ENCODE results near the gene RUVBL1.

Gene RUVBL1

GRCh38 chr3:128072454-128073184 is 51.0 kb downstream of the RUVBL1 start:
- no peak overlapping the region for H3K4me3 ChIP-seq (ENCODE audit: low read depth, low read length)
- no peaks in the 10 kb centered on the region for H3K27me3 ChIP-seq (replicated peaks)
- no peak for TF ChIP-seq CTCF (IDR thresholded peaks at IDR 0.05; ENCODE audit: low read depth, low read length, missing control alignments)
- no peak for DNase-seq
- H3K27ac ChIP-seq, result no peak overlapping the region
- peaks cover 52% of the 10 kb centered on the region for H3K36me3 ChIP-seq (replicated peaks)
- in situ Hi-C loops (cut with HindIII; ENCODE audit: low pct_ligation_motif_present, low sequenced_read_pairs), result no loop called here

DNA sequence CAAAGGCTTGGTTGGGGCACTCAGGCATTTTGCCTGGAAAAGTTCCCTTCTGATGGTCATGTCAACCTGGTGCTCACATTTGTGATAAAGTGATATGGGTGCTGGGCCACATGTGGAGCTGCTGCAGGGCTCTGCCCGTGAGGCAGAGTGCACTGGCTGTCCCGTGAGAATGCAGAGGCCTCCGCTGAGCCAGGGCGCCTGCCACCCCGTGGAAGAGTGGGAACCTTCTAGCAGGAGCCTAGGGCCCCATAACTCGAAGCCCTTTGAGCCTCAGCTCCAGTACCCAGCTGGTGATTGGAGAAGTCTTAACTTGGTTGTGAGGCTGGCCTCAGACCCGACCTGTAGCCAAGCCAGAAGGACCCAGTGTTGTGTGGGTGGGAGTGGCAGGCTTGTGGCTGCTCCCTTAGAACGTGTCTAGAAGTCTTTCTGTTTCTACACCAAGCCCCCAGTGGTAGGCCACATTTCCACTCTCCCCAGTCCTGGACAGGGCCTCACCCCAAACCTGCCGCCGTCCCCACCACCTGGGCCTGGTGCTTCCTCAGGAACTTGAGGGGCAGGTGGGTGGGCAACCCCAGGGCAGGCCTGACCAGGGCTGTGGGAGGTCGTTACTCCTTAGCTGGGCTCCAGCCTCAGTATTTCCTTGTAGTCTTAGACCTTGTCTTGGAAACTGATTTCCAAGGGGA is 51.7 kb downstream of the RUVBL1 start:
- no peak overlapping the region for H3K27ac ChIP-seq
- no peak for TF ChIP-seq CTCF (IDR thresholded peaks at IDR 0.05; ENCODE audit: low read depth, low read length, missing control alignments)
- in situ Hi-C loops (cut with HindIII; ENCODE audit: low pct_ligation_motif_present, low sequenced_read_pairs), result no loop called here
- H3K4me3 ChIP-seq (ENCODE audit: low read depth, low read length), result no peak overlapping the region
- H3K27me3 ChIP-seq (replicated peaks), result no peaks in the 10 kb centered on the region
- no peak for DNase-seq
- H3K36me3 ChIP-seq (replicated peaks), result peaks cover 59% of the 10 kb centered on the region

DNA sequence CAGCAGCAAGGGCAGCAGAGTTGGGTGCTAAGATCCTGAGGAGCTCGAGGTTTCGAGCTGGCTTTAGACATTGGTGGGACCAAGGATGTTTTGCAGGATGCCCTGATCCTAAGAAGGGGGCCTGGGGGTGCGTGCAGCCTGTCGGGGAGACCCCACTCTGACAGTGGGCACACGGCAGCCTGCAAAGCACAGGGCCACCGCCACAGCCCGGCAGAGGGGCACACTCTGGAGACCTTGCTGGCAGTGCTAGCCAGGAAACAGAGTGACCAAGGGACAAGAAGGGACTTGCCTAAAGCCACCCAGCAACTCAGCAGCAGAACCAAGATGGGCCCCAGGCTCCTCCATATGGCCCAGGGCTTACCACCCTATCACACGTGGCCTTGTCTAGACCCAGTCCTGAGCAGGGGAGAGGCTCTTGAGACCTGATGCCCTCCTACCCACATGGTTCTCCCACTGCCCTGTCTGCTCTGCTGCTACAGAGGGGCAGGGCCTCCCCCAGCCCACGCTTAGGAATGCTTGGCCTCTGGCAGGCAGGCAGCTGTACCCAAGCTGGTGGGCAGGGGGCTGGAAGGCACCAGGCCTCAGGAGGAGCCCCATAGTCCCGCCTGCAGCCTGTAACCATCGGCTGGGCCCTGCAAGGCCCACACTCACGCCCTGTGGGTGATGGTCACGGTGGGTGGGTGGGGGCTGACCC is 52.6 kb downstream of the RUVBL1 start:
- H3K36me3 ChIP-seq (replicated peaks), result peaks cover 67% of the 10 kb centered on the region
- no peak for TF ChIP-seq CTCF (IDR thresholded peaks at IDR 0.05; ENCODE audit: low read depth, low read length, missing control alignments)
- no peaks in the 10 kb centered on the region for H3K27me3 ChIP-seq (replicated peaks)
- in situ Hi-C loops (cut with HindIII; ENCODE audit: low pct_ligation_motif_present, low sequenced_read_pairs), result no loop called here
- H3K27ac ChIP-seq, result no peak overlapping the region
- H3K4me3 ChIP-seq (ENCODE audit: low read depth, low read length), result no peak overlapping the region
- no peak for DNase-seq

GRCh38 chr3:128069271-128069670 is 54.3 kb downstream of the RUVBL1 start:
- no peak overlapping the region for H3K4me3 ChIP-seq (ENCODE audit: low read depth, low read length)
- no peak overlapping the region for H3K27ac ChIP-seq
- no peaks in the 10 kb centered on the region for H3K27me3 ChIP-seq (replicated peaks)
- no peak for DNase-seq
- no peak for TF ChIP-seq CTCF (IDR thresholded peaks at IDR 0.05; ENCODE audit: low read depth, low read length, missing control alignments)
- peaks cover 83% of the 10 kb centered on the region for H3K36me3 ChIP-seq (replicated peaks)
- in situ Hi-C loops (cut with HindIII; ENCODE audit: low pct_ligation_motif_present, low sequenced_read_pairs), result no loop called here

DNA sequence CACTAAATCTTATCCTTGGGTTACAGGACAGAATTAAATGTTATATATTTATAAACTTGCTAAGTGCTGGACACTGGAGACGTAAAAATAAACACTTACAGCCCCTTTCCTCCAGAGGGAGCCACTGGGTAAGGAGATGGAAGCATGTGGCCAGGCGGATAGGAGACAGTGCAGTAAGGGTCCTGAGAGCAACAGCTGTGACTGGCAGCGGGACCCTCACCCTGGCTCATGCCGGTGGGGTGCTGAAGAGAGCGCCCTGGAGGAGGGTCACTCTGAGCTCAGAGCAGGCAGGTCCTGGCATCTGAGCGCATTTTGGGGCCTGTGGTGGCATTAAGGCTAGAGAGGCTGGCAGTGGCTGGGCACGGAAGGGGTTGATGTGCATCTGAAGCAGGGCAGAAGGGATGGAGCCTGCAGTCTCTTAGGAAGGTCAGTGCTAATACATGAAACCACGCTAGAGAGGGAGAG is 55.4 kb downstream of the RUVBL1 start:
- no peak overlapping the region for H3K27ac ChIP-seq
- H3K4me3 ChIP-seq (ENCODE audit: low read depth, low read length), result no peak overlapping the region
- TF ChIP-seq CTCF (IDR thresholded peaks at IDR 0.05; ENCODE audit: low read depth, low read length, missing control alignments), result peak; percentile 76
- H3K27me3 ChIP-seq (replicated peaks), result no peaks in the 10 kb centered on the region
- H3K36me3 ChIP-seq (replicated peaks), result peaks cover 94% of the 10 kb centered on the region
- no peak for DNase-seq
- in situ Hi-C loops (cut with HindIII; ENCODE audit: low pct_ligation_motif_present, low sequenced_read_pairs), result no loop called here
